ENCODE data around the gene USP53. TPM values are rescaled to one million over a fixed set of nuclear protein-coding genes. Genes with fewer than 3 reads are reported as not detected.
"Not testable (repeated sequence)": the region's sequence is repeated elsewhere in the genome, so short reads cannot be mapped to it uniquely, and the experiment has no call there.

USP53 gene
- 7.6 and 16.9 TPM in 2 replicates for total RNA-seq (2014; rRNA removed; shearing (Covaris generic))

DNA sequence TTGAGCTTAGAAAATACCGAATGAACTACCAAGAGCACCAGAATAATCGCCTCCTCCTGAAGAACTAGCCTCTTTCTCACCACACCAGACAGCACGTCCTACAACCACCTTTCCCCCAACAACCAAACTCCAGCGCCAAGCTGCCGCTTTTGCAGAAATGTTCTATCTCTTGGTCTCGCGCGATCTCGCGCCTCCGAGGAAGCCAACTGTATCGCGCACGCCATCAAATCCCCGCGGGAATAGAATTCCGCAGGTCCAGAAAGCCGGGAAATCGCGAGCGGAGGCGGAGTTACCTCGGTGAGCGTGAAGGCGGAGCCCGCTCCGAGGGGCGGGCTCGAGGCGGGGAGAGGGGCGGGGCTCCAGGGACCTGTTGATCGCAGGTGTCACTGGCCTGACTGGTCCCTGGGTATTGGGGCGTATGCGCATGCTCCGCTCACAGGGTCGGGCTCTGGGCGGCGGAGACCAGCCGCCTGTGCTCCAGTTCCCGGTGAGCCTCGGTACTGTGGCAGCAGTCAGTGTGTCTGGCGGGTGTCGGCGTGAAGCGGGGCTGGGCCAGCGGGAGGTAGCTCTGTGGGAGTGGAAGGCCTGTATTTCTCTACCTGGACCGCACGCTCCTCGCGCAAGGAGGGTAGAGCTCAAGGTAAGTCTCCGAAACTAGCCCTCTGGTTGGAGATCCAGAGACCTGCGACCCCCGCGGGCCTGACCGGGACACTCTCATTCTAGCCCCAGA lies at the start of gene USP53:
TSS of gene USP53 (plus strand) at position 480 of the 730 bp plus-strand sequence. CDS start 27,047 bp downstream, outside the sequence.
- peak; percentile 94 for DNase-seq (ENCODE audit: low spot score)

DNA sequence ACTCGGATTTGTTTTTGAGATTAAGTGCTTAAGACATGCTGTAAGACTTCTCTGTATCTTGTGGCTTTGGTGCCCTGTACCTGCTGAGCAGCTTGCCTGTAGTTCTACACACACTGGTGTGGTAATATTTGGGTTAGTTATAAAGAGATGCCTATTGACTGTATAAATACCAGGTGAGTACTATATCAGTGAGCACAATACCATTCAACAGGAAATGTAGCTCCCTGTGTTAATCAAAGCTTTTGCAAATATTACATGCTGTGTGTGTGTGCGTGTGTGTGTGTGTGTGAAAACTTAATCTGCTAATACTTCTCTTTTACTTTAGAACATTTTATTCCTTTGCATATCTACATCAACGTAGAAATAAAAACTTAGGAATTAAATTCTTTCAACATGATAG lies 46.7 kb upstream of the USP53 start:
- DNase-seq (ENCODE audit: low spot score): no peak

DNA sequence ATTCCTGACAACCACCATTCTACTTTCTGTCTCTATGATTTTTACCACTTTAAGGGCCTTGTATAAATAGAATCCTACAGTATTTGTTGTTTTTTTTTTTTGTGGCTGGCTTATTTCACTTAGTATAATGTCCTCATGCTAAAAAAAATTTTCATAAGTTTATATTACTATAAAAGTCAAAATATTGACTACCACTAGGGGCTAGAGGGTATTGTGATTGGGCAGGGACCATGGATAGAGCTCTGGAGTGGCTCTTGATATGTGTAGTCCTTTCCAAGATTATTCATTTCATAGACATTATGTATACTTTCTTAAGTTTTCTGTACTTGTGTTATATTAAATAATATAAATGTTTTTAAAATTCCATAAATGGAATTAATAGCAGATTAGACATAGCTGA lies 42.3 kb upstream of the USP53 start:
- DNase-seq (ENCODE audit: low spot score): no peak

DNA sequence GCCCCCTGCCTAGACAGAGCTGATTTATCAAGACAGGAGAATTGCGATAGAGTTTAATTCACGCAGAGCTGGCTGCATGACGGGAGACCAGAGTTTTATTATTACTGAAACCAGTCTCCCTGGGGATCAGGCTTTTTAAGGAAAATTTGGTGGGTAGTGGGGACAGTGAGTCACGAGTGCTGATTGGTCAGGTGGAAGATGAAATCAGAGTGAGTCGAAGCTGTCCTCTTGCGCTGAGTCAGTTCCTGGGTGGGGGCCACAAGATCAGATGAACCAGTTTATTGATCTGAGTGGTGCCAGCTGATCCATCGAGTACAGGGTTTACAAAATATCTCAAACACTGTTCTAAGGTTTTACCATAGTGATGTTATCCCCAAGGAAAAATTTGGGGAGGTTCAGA lies 40.3 kb upstream of the USP53 start:
- peak; percentile 8 for DNase-seq (ENCODE audit: low spot score)

DNA sequence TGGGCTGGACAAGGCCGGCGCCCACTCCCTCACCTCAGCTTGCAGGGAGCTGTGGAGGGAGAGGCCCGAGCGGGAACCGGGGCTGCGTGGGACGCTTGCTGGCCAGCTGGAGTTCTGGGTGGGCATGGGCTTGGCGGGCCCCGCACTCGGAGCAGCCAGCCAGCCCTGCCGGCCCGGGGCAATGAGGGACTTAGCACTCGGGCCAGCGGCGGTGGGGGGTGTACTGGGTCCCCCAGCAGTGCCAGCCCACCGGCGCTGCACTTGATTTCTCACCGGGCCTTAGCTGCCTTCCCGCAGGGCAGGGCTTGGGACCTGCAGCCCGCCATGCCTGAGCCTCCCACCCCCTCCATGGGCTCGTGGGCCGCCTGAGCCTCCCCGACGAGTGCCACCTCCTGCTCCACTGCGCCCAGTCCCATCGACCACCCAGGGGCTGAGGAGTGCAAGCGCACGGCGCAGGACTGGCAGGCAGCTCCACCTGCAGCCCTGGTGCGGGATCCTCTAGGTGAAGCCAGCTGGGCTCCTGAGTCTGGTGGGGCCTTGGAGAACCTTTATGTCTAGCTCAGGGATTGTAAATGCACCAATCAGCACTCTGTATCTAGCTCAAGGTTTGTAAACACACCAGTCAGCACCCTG lies 38.7 kb upstream of the USP53 start:
- not testable (repeated sequence) for DNase-seq (ENCODE audit: low spot score)

DNA sequence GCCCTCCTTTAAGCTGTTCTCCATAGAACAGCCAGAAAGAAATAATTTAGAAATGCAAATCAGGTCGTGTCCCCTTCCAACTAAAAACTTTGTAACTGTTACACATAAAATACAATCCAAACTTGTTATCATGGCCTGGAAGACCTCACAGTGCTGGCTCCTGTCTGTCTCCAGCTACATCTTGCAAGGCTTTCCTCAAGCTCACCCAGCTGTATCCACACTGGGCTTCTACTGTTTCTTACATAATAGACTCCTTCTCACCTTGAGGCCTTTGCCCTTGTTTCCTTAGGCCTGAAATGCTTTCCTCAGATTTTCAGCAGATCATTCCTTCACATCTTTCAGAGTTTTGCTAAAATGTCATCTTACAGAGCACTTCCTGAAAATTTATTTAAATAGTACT lies 33.5 kb upstream of the USP53 start:
- no peak for DNase-seq (ENCODE audit: low spot score)

DNA sequence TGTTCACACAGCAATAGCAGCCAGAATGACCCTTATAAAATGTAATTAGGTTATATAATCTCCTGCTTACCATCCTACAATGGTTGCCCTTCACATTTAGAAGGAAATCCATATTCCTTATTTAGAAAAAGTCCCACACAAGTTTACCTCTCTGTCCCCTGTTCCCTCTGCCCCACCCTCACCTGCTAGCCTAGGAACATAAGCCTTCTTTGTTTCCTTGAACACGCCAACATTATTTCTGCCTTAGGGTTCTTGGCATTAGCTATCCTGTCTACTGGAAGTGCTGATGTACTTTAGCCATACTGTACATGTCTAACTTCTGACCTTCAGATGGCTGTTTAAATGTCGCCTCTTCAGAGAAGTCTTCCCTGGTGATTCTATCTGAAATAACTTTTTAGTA lies 28.4 kb upstream of the USP53 start:
- DNase-seq (ENCODE audit: low spot score): no peak

DNA sequence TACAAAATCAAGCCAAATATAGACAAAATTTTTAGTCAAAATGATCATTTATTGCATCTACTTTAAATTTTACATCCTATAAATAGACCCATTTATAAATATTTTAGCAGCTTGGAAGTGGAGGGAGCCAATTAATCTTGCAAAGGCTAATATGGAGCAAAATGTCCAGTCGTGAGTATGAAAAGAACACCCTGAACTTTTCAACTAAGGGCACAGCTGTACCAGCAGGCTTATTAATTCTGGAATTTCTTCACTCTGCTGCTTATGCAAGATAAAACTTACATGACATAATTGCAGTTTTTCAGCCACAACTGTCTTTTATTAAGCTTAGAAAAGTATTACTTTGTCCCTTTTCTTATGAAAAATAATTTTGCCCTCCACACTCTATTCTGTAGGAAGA lies 22.9 kb upstream of the USP53 start:
- DNase-seq (ENCODE audit: low spot score): no peak

DNA sequence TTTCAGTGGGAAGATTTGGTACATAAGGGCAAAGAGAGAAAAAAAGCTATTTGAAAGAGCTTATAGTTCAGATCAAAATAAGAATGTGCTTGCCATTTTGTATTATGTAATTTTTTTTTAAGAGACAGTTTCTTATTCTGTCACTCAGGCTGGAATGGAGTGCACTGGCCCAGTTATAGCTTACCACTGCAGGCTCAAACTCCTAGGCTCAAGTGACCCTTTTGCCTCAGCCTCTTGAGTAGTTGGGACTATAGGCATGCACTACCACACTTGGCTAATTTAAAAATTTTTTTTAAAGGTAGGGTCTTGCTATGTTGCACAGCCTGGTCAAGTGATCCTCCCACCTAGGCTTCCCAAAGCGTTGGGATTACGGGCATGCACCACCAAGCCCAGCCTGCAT lies 22.2 kb upstream of the USP53 start:
- no peak for DNase-seq (ENCODE audit: low spot score)

DNA sequence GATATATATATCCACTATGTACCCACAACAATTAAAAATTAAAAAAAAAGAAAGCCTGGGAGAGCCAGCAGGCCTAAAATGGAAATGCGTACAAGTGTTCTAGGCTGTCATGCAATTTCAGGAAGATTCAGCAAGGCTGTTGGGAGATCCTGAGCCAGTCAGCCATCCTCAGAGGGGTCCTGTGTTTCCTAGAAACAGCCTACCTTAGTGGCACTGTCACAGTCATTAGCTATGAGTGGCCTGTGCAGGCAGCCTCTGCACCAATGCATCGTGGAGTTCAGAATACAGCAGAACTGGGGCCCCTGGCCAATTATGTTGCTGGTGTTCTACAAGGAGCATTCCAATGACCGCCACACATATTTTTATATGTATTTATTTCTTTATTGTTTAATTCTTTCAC lies 21.0 kb upstream of the USP53 start:
- no peak for DNase-seq (ENCODE audit: low spot score)

DNA sequence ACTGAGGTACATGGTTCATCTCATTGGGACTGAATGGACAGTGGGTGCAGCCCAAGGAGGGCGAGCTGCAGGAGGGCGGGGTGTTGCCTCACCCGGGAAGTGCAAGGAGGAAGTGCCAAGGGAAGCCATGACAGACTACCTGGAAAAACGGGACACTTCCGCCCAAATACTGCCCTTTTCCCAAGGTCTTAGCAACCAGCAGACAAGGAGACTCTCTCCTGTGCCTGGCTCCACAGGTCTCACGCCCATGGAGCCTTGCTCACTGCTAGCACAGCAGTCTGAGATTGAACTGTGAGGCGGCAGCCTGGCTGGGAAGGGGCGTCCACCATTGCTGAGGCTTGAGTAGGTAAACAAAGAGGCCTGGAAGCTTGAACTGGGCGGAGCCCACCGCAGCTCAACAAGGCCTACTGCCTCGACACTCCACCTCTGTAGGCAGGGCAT lies 14.7 kb upstream of the USP53 start:
- no peak for DNase-seq (ENCODE audit: low spot score)

DNA sequence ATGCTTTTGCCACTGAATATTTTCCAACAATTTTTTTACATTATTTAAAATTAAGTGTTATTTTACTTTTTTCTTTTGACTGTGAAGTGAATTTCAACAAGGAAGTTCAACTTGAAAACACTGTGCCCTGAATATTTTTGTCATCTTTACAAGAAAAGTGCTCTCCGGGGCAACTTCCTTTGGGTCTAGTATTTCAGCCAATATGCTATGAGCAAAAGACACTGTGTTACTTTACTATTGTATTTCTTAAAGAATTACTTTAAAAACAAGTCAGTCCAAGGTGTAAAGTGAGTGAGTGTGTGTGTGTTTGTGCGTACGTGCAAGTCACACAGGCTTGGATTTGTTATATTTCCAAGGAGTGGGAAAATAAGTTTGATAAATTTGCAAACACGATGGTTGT lies 7.6 kb upstream of the USP53 start:
- DNase-seq (ENCODE audit: low spot score): no peak

DNA sequence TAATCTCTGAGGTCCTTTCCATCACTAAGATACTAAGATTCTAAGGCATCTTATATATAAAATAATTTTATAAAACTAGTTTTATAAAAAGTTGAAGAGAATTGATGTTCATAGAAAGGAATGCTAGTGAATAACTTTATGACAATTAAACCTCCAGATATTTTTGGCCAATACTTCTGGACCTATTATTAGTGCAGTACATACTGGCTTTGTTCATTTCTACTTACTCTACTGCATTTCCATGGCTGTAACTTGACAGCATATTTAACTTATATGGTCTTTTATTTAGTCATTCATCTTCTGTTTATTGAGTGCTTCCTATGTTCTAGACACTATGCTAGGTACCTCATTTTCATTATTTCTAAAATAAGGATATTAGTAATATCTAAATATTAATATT lies 6.8 kb upstream of the USP53 start:
- DNase-seq (ENCODE audit: low spot score): no peak

DNA sequence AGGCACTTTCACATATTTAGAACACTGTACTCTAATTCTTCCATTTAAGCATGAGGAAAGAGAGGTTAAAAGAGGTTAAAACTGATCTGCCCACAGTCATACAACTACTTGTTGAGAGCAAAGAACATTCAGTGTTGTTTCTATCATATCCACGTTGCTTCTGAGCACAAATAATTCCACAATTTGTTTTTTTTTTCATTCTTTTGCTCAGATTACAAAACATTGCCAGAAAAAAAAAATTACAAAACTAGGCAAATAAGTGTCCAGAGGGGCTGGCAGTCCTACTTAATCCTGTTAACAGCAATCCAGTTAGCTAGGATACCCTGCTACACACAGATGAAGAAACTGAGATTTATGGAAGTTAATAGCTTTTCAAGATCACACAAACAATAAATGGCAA lies 6.3 kb upstream of the USP53 start:
- DNase-seq (ENCODE audit: low spot score): no peak

DNA sequence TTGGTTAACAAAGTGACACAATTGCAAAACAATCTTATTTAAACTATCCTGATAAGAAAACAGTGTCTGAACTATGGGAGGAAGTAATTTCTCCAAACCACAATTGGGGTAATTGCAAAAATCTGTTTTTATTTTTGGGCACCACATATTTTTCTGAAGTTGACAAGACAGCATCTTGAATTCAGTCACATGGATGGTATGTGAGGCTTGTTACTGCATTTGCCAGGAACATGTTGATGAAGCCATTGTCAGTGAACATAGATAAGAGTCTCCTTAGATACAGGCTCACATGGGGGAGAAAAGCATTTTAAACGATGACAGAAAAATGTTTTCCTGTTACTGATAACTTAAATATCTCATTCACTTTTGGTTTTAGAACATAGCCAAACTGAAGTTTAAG lies 5.5 kb upstream of the USP53 start:
- DNase-seq (ENCODE audit: low spot score): peak; percentile 30

DNA sequence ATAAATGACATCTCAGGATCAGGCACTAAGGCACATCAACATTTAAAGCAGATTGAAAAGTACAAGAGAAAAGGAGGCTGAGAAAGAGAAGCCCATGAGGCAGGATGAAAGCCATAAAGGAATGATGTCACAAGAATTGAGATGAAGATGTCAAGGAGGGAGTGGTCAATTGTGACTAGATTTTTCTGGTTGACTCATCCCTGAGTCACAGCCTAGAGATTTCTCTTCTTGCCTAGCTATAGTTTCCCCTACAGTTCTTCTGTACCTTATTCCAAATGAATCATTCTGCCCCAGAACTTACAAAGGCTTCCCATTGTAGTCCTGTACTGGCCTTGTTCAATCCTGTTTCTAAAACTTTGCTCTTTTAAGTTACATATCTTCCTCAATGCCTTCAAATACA lies 3.4 kb upstream of the USP53 start:
- peak; percentile 98 for DNase-seq (ENCODE audit: low spot score)

DNA sequence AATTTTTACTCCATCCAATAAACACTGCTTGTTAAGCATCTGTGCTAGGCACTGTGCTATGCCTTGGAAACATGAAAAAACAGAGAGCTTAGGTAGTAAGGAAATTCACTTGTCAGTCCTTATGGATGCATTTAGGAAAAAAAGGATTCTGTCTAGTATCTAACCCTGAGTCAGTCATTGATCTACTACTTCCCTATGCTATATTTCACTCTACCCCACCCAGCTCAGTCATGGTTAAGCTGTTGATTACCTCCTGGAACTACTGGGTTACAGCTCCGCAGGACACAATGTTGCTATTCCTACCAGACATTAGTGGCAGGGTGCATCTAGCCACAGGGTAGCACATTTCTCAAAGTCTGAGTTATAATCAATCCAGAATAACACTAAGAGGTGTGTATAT lies 2.9 kb upstream of the USP53 start:
- DNase-seq (ENCODE audit: low spot score): no peak

DNA sequence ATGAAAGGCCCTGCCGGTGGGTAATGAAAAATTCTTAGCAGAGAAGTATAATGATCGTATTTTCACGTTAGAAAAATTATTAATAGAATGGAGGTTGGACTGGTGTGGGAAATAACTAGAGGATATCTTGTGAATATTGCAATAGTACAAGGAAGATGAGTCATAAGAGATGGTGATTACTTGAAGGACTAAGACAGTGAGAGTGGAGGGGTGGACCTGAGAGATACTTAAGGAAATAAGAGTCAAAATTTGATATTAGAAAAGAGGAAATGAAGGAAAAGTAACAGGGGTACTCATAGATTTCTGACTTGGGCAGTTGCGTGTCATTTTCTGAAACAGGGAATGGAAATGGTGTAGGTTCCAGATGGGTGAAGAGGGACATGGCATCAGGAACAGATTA lies 1.7 kb upstream of the USP53 start:
- no peak for DNase-seq (ENCODE audit: low spot score)

DNA sequence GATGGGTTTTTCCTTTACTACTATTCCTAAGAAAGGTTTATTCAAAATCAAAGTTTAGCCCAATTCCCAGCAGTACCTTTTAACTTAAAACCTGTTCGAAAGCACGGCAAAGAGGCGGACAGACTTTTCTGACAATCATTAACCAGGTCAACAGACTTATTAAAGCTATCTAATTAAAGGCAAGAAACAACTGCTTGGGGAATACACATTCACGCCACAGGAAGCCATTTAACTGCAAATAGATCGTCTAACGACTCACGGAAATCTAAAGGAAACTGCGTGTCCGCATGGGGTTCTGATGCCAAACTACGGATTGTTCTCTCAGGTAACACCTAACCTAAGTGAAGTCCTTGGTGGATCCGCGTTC lies 663 bp upstream of the USP53 start:
- no peak for DNase-seq (ENCODE audit: low spot score)

DNA sequence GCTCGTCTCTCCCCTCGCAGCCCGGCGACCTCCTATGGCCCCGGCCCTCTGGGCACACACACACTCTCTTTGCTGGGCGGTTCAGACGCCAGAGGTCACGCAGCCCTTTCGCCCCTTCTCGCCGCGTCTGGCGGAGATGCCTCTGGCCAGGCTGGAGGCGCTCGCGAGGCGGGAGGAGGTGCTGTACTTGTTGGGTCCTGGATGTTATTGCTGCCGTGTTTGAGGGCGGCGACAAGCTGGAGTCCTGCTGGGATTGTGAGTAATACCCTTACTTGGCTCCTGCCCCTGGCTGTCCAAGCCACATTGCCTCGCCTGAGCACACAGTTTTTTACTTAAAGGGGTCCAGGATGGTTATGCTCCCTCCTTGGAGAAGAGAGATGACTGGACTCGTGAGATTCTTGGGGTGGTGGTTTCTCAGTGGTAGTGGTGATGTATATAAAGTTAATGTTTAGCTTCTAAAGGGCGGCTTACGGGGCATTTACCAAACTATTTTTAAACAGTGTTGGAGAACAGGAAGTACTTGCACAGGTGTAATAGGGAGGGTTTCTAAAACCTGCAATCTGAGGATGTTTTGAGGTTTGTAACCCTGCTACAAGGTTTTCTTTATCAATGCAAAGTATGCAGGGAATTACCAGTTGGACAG lies 572 bp downstream of the USP53 start:
- DNase-seq (ENCODE audit: low spot score): peak; percentile 90

DNA sequence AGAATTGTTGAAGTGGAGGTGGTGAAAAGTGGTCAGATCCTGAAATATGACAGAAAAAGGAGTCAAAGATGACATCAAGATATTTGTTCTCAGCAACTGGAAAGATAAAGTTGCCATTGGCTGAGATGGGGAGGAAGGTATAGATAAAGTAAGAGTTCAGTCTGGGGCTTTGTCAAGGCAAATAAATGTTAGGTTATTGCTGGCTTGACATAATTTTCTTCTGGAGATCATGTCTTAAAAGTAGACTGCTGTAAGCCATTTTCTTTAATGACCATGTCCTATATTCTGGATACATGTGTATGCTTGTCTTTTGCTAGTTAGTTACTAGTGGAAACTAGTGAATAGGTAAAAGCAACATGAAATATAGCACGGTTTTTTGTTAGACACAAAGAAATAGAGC lies 5.6 kb downstream of the USP53 start:
- no peak for DNase-seq (ENCODE audit: low spot score)

DNA sequence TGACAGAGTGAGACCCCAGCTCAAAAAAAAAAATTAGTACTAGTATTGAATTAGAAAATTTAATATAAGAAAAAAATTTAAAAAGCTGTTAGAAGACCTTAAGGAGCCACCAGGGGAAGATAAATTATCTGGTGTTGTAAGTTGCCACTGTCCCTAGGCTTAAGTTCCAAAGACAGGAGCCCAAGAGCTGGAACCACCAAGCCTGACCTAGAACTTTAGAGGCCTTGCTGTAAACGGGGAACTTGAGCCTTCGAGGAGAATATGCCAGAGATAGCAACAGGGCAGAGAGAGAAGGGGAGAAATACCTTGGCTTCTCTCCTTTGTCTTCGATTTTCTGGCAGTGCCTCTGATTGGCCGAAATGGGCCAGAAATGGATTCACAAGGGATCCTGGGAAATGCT lies 8.9 kb downstream of the USP53 start:
- DNase-seq (ENCODE audit: low spot score): no peak

DNA sequence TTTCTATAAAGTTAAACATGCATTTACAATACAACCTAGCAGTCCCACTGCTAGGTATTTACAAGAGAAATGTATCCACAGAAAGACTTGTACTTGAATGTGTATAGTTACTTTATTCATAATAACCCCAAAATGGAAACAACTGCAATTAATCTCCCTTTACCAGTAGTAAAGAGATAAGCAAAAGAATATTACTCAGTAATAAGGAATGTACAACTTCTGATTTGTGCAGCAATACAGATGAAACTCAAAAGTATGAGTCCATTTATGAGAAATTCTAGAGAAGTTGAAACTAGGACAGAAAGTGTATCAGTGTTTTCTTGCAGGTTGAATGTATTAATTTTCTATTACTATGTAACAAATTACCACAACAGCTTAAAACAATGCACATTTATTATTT lies 15.2 kb downstream of the USP53 start:
- no peak for DNase-seq (ENCODE audit: low spot score)

All from A172 (cell line).